OCI-M2 (cell line): ENCODE results near the gene RINL.
"Not testable (repeated sequence)": the region's sequence is repeated elsewhere in the genome, so short reads cannot be mapped to it uniquely, and the experiment has no call there.

Experiments used
- DNase-seq: peaks from one replicate; lab custom pipeline; 2025; ENCODE audit not compliant: unreplicated experiment; lab: John Stamatoyannopoulos, UW

RINL gene

DNA sequence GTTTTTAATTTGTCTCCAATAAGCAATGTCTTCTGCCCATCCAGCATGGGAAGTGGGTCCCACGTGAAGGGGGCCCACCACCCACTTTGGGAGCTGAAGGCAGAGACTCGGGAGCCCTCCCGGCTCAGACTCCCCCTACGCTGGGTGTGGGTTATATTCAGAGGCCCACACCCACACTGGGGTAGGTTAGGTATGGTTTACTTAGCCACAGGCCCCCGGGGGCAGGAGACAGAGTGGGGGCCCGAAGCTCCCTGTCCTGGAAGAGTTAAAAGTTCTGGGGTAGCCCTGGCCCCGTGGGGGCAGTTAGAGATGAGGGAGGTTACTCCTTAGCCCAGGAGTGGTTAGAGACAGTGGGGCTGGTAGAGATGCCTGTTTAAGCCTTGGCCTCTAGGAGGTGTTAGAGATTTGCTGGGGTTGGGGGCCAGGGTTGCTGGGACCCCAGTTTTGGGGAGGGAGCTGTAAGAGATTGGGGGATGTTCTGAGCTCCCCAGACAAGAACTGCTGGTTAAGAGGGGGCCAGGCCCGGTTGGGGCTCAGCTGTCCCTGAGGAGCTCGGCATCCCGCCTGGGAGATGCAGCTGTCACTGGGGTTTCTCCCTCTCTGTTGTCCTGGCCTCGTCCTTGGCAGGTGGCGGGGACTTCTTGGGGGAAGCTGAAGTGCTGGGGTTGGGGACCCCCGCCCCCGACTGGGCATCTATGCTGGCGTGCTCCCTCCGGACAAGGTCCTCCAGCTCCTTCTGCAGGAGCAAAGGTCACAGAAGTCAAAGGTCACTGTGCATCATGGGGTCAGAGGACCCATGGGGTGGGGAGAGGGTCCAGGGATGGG, 712 bp upstream of the RINL start:
- no peak for DNase-seq

GRCh38 chr19:38875656-38876395, 2.2 kb downstream of the RINL start:
- no peak for DNase-seq

GRCh38 chr19:38873400-38873799, 4.7 kb downstream of the RINL start:
- not testable (repeated sequence) for DNase-seq

GRCh38 chr19:38870612-38871011, 7.5 kb downstream of the RINL start:
- DNase-seq = no peak

- DNase-seq = no peak
Measured at GRCh38 chr19:38869836-38870607, 8.1 kb downstream of the RINL start.

DNA sequence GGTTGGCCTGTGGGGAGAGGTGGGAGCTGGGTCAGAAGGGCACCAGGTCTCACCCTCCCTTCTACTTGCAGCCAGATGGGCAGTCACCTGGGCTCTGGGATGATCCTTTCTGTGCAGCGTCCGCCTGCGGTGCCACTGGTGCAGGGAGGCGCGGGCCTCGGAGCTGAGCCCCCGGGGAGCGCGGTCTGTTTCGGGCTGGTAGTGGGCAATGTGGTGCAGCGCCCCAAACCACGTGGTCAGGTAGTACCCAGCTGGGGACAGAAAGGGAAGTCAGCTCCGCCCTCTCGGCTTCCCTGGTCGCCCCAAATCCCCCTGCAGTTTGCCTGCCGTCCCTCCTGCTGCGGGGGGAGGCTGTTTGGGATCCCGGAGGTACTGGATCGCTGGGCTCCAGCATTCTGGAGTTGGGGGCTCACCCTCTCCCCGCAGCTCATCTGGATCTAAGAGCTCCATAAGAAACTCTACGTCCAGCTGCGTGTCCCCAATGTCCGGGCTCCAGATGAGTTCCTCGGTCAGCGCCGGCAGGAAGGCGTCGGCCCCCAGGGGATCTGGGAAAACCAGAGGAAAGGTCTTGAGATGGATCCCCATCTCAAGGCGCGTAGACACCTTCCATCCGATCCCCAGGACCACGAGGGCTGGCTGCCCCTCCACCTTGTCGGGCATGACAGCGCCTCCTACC, 8.8 kb downstream of the RINL start:
- DNase-seq = no peak

- DNase-seq = no peak
Measured at GRCh38 chr19:38868551-38868950, 9.5 kb downstream of the RINL start.

- no peak for DNase-seq
Measured at GRCh38 chr19:38867171-38867780, 10.8 kb downstream of the RINL start.

DNA sequence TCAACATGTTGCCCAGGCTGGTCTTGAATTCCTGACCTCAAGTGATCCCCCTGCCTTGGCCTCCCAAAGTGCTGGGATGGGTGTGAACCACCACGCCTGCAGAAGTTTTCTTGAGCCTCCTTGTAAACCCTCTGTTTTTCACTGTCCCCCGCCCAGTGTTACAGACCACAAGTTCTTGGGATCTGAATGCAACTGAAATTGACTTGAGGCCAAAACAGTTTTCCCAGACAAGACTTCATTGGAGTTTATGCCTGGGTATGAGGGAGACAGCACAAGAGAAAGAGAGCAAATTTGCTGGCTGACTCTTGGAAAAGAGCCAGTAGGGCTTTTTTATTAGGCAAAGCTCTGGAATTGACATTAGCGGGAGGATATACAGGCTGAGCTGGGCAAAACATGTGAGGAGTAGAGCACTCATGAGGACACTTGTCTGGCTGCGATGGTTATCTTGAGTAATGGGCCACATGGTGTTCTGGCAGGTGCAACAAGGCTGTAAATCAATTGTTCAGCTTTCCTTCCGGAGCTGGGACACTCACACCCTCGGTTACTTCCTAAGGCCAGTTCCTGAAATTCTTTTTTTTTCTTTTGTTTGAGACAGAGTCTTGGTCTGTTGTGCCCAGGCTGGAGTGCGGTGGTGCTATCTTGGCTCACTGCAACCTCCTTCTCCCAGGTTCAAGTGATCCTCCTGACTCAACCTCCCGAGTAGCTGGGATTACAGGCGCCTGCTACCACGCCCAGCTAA, 15.6 kb downstream of the RINL start:
- no peak for DNase-seq

- DNase-seq = no peak
Measured at GRCh38 chr19:38861368-38861767, 16.7 kb downstream of the RINL start.

DNA sequence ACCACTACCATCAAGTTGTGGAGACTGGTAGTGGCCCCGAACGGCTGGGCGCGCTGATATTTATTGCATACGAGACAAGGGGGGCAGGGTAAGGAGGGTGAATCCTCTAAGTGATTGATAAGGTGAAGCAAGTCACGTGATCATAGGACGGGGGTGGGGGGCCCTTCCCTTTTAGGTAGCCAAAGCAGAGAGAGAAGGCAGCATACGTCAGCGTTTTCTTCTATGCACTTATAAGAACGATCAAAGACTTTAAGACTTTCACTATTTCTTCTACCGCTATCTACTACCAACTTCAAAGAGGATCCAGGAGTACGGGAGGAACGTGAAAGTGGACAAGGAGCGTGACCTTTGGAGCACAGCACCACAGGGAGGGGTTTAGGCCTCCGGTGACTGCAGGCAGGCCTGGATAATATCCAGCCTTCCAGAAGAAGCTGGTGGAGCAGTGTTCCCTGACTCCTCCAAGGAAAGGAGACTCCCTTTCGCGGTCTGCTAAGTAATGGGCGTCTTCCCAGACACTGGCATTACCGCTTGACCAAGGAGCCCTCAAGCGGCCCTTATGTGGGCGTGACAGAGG, 18.4 kb downstream of the RINL start:
- DNase-seq = not testable (repeated sequence)

DNA sequence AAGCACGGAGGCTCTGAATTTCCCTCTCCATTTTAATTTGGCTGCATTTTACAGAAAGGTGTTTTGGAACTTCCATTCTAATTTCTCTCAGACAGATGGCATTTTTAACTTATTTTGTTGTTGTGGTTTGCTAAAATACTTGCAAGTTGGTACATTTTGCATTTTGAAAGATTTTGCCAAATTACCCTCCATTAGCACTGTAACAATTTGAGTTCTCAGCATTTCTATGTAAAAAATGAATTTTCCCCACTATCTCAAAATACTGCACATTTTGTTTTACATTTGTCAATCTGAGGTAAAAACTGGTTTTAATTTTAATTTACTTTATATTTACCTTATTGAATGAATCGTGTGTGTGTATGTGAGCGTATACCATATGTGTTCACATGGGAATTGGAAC, 21.3 kb downstream of the RINL start:
- no peak for DNase-seq

GRCh38 chr19:38855751-38856150, 22.3 kb downstream of the RINL start:
- not testable (repeated sequence) for DNase-seq

- DNase-seq = not testable (repeated sequence)
Measured at GRCh38 chr19:38854961-38855360, 23.1 kb downstream of the RINL start.

- DNase-seq = no peak
Measured at GRCh38 chr19:38853214-38853613, 24.9 kb downstream of the RINL start.

- peak; percentile 75 for DNase-seq
Measured at GRCh38 chr19:38852231-38853044, 25.6 kb downstream of the RINL start.

- DNase-seq = peak; percentile 92
Measured at GRCh38 chr19:38851622-38852230, 26.3 kb downstream of the RINL start.

DNA sequence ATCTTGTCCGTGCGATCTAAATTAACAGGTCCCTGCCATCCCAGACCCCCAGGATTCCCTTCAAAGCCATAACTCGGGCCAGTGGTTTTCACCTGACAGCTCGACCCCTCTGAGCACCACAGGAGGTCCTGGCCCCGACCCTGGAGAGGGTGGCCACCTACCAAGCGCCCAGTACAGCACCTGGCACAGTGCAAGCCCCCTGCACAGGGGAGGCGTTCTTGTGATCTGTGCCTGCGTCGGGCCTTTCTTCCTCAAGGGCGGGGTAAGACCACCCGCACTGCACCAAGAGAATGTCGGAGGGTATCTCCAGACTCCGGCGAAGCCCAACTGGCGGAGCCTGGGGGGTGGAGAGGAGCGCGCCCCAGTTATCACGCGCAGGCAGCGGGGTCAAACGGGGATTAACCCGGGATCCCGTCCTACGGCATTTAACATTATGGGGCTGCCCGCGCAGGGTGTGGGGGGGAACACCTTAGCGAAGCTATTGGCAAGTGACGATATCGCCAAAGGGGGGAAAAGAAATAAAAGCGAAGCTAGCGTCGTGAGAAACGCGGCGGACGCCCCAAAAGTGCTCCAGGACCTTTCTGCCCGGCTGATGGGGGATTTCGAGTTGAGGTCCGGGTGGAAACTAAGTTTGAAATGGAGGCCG, 27.0 kb downstream of the RINL start:
- DNase-seq = no peak
